Measurements from ENCODE around the gene POLG. TPM values are rescaled to one million over a fixed set of nuclear protein-coding genes. Genes with fewer than 3 reads are reported as not detected.

The POLG gene
- total RNA-seq, 3 donors from 2014 or later: 59.4 to 73.7 (median 66.0) TPM

- H3K36me3 ChIP-seq (ENCODE audit: low read depth): no peaks in the 10 kb centered on the region
- no peak for ATAC-seq
- TF ChIP-seq CTCF (IDR thresholded peaks at IDR 0.05): no peak
- no peak overlapping the region for H3K4me3 ChIP-seq
- no peak for DNase-seq
- intact Hi-C loops (cut with DNase I, micrococcal nuclease): no loop called here
- H3K9me3 ChIP-seq: no peaks in the 10 kb centered on the region
- peaks cover 12% of the 10 kb centered on the region for H3K4me1 ChIP-seq (ENCODE audit: low read depth)
These were observed 46.7 kb upstream of the POLG start for GRCh38 chr15:89381331-89381730.

DNA sequence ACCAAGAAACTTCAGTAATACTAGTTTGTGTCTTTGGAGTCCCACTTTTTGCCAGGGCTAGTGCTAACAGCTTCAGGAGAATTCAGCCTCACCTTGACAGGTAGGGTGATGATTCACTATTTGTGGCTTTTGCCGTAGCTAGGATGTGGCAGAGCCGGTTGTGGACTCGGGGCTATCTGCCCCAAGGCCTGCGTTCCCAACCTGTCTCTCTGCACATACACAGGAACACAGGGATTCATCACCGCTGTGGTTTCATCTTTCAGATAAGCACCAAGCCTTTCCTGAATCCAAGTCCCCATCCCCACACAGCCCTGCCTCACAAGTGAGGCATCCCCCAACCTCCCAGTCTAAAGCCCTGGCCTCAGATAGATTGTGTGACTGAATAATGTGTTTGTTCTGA, 45.2 kb upstream of the POLG start:
- no peak for ATAC-seq

GRCh38 chr15:89379251-89379695, 44.6 kb upstream of the POLG start:
- Histone ChIP-seq H3K9me3 (no peaks in the 10 kb centered on the region), H3K4me1 (ENCODE audit: low read depth) (peaks cover 12% of the 10 kb centered on the region), H3K4me3 (no peak overlapping the region), H3K36me3 (ENCODE audit: low read depth) (no peaks in the 10 kb centered on the region)
- TF ChIP-seq CTCF (IDR thresholded peaks at IDR 0.05): no peak
- ATAC-seq (no peak), DNase-seq (no peak)
- intact Hi-C loops (cut with DNase I, micrococcal nuclease): no loop called here

More for the DNA sequence above, 45.2 kb upstream of the POLG start:
- no peak for DNase-seq
- Histone ChIP-seq H3K4me3 (no peak overlapping the region), H3K36me3 (ENCODE audit: low read depth) (no peaks in the 10 kb centered on the region), H3K9me3 (no peaks in the 10 kb centered on the region), H3K4me1 (ENCODE audit: low read depth) (peaks cover 12% of the 10 kb centered on the region)
- TF ChIP-seq CTCF (IDR thresholded peaks at IDR 0.05): no peak
- intact Hi-C loops (cut with DNase I, micrococcal nuclease): no loop called here

- H3K4me1 ChIP-seq (ENCODE audit: low read depth): peaks cover 12% of the 10 kb centered on the region
- no peaks in the 10 kb centered on the region for H3K9me3 ChIP-seq
- no peak overlapping the region for H3K4me3 ChIP-seq
- no peaks in the 10 kb centered on the region for H3K36me3 ChIP-seq (ENCODE audit: low read depth)
- TF ChIP-seq CTCF (IDR thresholded peaks at IDR 0.05): no peak
- DNase-seq (no peak), ATAC-seq (peak; percentile 44)
- intact Hi-C loops (cut with DNase I, micrococcal nuclease): no loop called here
These were observed 43.9 kb upstream of the POLG start for GRCh38 chr15:89378296-89379151.

DNA sequence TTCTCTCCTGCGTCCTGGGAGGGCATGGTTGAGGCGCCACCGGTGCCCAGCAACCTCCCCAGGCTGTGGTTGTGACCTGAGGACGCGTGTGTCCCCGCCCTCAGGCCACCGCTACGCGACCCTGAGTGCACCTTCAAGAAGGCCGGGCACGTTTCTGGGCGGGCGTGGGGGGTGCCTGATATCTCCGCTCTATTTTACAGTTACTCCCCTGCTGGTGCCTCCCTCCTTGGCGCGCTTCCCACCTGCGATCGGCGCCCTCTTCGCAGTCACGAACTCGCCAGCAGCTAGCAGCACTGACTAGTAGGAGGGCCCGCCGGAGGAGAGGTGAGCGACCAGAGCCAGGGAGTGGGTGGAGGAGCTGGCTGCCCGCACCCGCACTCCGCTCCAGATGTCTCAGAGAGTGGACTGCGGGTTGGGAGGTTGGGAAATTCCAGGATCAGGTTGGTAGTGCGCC, 43.2 kb upstream of the POLG start:
- Histone ChIP-seq H3K9me3 (no peaks in the 10 kb centered on the region), H3K36me3 (ENCODE audit: low read depth) (no peaks in the 10 kb centered on the region), H3K4me1 (ENCODE audit: low read depth) (peaks cover 12% of the 10 kb centered on the region), H3K4me3 (no peak overlapping the region)
- intact Hi-C loops (cut with DNase I, micrococcal nuclease): no loop called here
- ATAC-seq (no peak), DNase-seq (no peak)
- TF ChIP-seq CTCF (IDR thresholded peaks at IDR 0.05): no peak

All from mucosa of descending colon (tissue), 3 donors.